TTC549 (cell line): ENCODE data around the gene DSCAML1.

Source experiments
- FAIRE-seq: peaks from 2 replicates; lab custom pipeline; 2012; peaks lifted over from hg19 to GRCh38; lab: Jason Lieb, UNC

The DSCAML1 gene

GRCh38 chr11:117688255-117688797, 108.7 kb downstream of the DSCAML1 start:
- no peak for FAIRE-seq

- no peak for FAIRE-seq
Measured at GRCh38 chr11:117687776-117688175, 109.2 kb downstream of the DSCAML1 start.

- FAIRE-seq, result no peak
Measured at GRCh38 chr11:117686711-117687110, 110.3 kb downstream of the DSCAML1 start.

GRCh38 chr11:117685566-117685965, 111.5 kb downstream of the DSCAML1 start:
- FAIRE-seq, result no peak

- no peak for FAIRE-seq
Measured at GRCh38 chr11:117684731-117685130, 112.3 kb downstream of the DSCAML1 start.

- no peak for FAIRE-seq
Measured at GRCh38 chr11:117684111-117684510, 112.9 kb downstream of the DSCAML1 start.

- FAIRE-seq, result no peak
Measured at GRCh38 chr11:117681438-117681837, 115.6 kb downstream of the DSCAML1 start.

GRCh38 chr11:117679461-117679860, 117.6 kb downstream of the DSCAML1 start:
- FAIRE-seq, result no peak

GRCh38 chr11:117678658-117679406, 118.2 kb downstream of the DSCAML1 start:
- FAIRE-seq, result no peak

- no peak for FAIRE-seq
Measured at GRCh38 chr11:117677729-117678310, 119.2 kb downstream of the DSCAML1 start.

- no peak for FAIRE-seq
Measured at GRCh38 chr11:117676501-117676900, 120.5 kb downstream of the DSCAML1 start.

GRCh38 chr11:117673602-117674001, 123.4 kb downstream of the DSCAML1 start:
- no peak for FAIRE-seq

GRCh38 chr11:117671370-117671769, 125.6 kb downstream of the DSCAML1 start:
- no peak for FAIRE-seq

GRCh38 chr11:117670924-117671323, 126.1 kb downstream of the DSCAML1 start:
- no peak for FAIRE-seq

- FAIRE-seq, result no peak
Measured at GRCh38 chr11:117670443-117670842, 126.6 kb downstream of the DSCAML1 start.

- FAIRE-seq, result no peak
Measured at GRCh38 chr11:117669616-117670015, 127.4 kb downstream of the DSCAML1 start.

GRCh38 chr11:117669062-117669461, 128.0 kb downstream of the DSCAML1 start:
- no peak for FAIRE-seq

- FAIRE-seq, result no peak
Measured at GRCh38 chr11:117668321-117668751, 128.7 kb downstream of the DSCAML1 start.

GRCh38 chr11:117664897-117665296, 132.1 kb downstream of the DSCAML1 start:
- FAIRE-seq, result no peak

GRCh38 chr11:117663821-117664220, 133.2 kb downstream of the DSCAML1 start:
- FAIRE-seq, result no peak

GRCh38 chr11:117663414-117663813, 133.6 kb downstream of the DSCAML1 start:
- no peak for FAIRE-seq

GRCh38 chr11:117662671-117663269, 134.2 kb downstream of the DSCAML1 start:
- no peak for FAIRE-seq

- FAIRE-seq, result no peak
Measured at GRCh38 chr11:117662255-117662654, 134.8 kb downstream of the DSCAML1 start.
